NB4 (cell line): ENCODE results near the gene MAP4K1.

Source experiments
- DNase-seq: peaks from one replicate; pipeline ENCODE4 v3.0.0; 2010; ENCODE audit warnings: low read depth
- H3K4me3 ChIP-seq: one replicate; pipeline ENCODE4 v1.5.1; 2011; ENCODE audit warnings: mild to moderate bottlenecking, low read depth, low read length, moderate library complexity
- CTCF ChIP-seq: IDR thresholded peaks from one replicate; pipeline ENCODE4 v1.5.1; 2012; ENCODE audit warnings: low read depth, low read length
- MAX ChIP-seq: IDR thresholded peaks from 2 replicates; pipeline ENCODE4 v1.6.1; 2011; ENCODE audit warnings: low read depth, low read length
- MYC ChIP-seq: IDR thresholded peaks from 2 replicates; pipeline ENCODE4 v1.6.1; 2011; ENCODE audit warnings: low read depth, low read length
- POLR2A ChIP-seq: IDR thresholded peaks from 2 replicates; pipeline ENCODE4 v1.6.1; 2011; ENCODE audit warnings: mild to moderate bottlenecking; ENCODE audit not compliant: insufficient read length; ENCODE audit errors: extremely low read depth

MAP4K1 gene

GRCh38 chr19:38629568-38629967, 11.8 kb upstream of the MAP4K1 start:
- TF ChIP-seq MAX (no peak), CTCF (no peak), POLR2A (no peak), MYC (no peak)
- no peak for DNase-seq
- no peak overlapping the region for H3K4me3 ChIP-seq

GRCh38 chr19:38626401-38626800, 8.6 kb upstream of the MAP4K1 start:
- DNase-seq: no peak
- no peak for TF ChIP-seq MYC
- no peak for TF ChIP-seq MAX
- no peak for TF ChIP-seq CTCF
- no peak for TF ChIP-seq POLR2A
- H3K4me3 ChIP-seq: no peak overlapping the region

- H3K4me3 ChIP-seq: no peak overlapping the region
- TF ChIP-seq POLR2A: no peak
- TF ChIP-seq CTCF: no peak
- TF ChIP-seq MYC: no peak
- TF ChIP-seq MAX: no peak
- DNase-seq: no peak
Observed at GRCh38 chr19:38624822-38625221, 7.1 kb upstream of the MAP4K1 start.

- no peak for TF ChIP-seq MAX
- no peak for TF ChIP-seq CTCF
- no peak for TF ChIP-seq POLR2A
- no peak for TF ChIP-seq MYC
Observed at GRCh38 chr19:38619361-38620174, 1.8 kb upstream of the MAP4K1 start.

GRCh38 chr19:38618590-38619360, 1.0 kb upstream of the MAP4K1 start, which contains the start of gene EIF3K:
EIF3K (plus strand) TSS chr19:38619188; CDS start chr19:38619269, 81 bp downstream.
- H3K4me3 ChIP-seq: peak within 1 kb of the TSS; percentile 98
- DNase-seq: peak; percentile 95
- TF ChIP-seq CTCF (no peak), POLR2A (peak; percentile 54), MAX (peak; percentile 99), MYC (peak; percentile 57)

More at GRCh38 chr19:38619361-38620174, 1.8 kb upstream of the MAP4K1 start:
- peak overlapping the region; percentile 98 for H3K4me3 ChIP-seq
- DNase-seq: no peak
